ENCODE measurements around the gene GADD45G.

The GADD45G gene

GRCh38 chr9:89654025-89654662 lies 49.3 kb downstream of the GADD45G start:
- H3K4me3 ChIP-seq (replicated peaks; ENCODE audit: low read depth, low read length) = no peak overlapping the region
- no peak for DNase-seq (ENCODE audit: low read depth)
- TF ChIP-seq CTCF (IDR thresholded peaks at IDR 0.05; ENCODE audit: low read length, missing control alignments) = no peak

DNA sequence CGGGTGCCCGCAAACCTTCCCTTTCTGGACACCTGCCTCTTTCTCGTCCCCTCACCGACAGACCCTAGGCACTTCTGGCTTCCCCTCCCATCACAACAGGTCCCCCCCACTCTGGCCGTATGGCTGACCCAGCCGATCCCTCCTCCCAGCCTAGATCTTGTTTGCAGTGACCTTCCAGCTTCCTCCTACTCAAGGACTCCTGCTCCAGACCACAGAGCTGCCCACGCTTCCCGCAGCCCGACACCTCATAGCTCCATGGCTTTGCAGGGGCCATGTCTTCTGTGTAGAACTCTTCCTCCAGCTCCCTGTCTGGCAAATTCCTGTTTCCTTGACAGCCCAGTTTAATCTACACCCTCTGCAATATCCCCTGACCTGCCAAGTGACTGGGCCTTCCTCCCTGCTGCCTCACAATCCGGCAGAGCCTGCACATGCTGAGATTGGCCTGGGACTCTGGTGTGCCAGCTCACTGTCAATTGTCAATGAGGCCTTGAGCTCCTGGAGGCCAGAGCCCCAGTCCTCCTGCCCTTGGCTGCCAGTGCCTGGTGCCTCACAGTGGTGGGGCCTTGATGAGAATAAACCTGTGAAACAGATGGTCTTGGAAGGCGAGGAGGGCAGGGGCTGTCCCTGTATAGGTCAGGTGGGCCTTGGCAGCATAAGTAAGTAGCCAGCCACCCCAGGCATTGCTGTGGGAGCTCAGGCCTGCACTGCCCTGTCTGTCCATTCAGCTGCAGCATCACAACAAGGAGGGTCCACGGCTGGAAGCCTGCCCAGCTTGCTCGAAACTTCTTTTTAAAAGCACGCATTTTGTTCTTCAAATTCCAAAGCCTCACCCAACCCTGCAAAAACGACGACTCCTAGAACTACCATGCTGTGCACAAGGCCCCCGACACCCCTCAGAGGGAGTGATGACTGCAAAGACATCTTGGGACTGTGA lies 50.5 kb downstream of the GADD45G start:
- no peak overlapping the region for H3K4me3 ChIP-seq (replicated peaks; ENCODE audit: low read depth, low read length)
- DNase-seq (ENCODE audit: low read depth) = no peak
- TF ChIP-seq CTCF (IDR thresholded peaks at IDR 0.05; ENCODE audit: low read length, missing control alignments) = no peak

Data from fibroblast of pulmonary artery (primary cell).